Activated T-cell treated with anti-CD3 and anti-CD28 coated beads, Interleukin-2, amount 50 U/mL, for 24 hours (primary cell): ENCODE results near the gene ARHGAP6.
"Not testable (repeated sequence)": the region's sequence is repeated elsewhere in the genome, so short reads cannot be mapped to it uniquely, and the experiment has no call there.

Experiments
- DNase-seq: peaks from one replicate; pipeline ENCODE4 v3.0.0-alpha.2; 2020
- H3K27ac Mint-ChIP-seq: 2 replicates; pipeline ENCODE4 v1.8.0; 2020; ENCODE audit warnings: mild to moderate bottlenecking, mixed read lengths
- H3K27me3 Mint-ChIP-seq: 2 replicates; pipeline ENCODE4 v1.8.0; 2020; ENCODE audit warnings: mixed read lengths
- H3K36me3 Mint-ChIP-seq: 2 replicates; pipeline ENCODE4 v1.8.0; 2020; ENCODE audit warnings: low read depth, mixed read lengths
- H3K4me1 Mint-ChIP-seq: 2 replicates; pipeline ENCODE4 v1.8.0; 2020; ENCODE audit warnings: low read depth, mixed read lengths
- H3K4me3 Mint-ChIP-seq: 2 replicates; pipeline ENCODE4 v1.8.0; 2020; ENCODE audit warnings: mild to moderate bottlenecking, moderate library complexity, mixed read lengths
- H3K9me3 Mint-ChIP-seq: 2 replicates; pipeline ENCODE4 v1.8.0; 2020; ENCODE audit warnings: mixed read lengths

The ARHGAP6 gene

GRCh38 chrX:11143931-11144678 lies 521.6 kb downstream of the ARHGAP6 start:
- DNase-seq: peak; percentile 34
- Mint-ChIP-seq H3K4me1 (peaks cover 3% of the 10 kb centered on the region), H3K4me3 (peak overlapping the region; percentile 38), H3K36me3 (no peaks in the 10 kb centered on the region), H3K27ac (no peak overlapping the region), H3K27me3 (peaks cover 49% of the 10 kb centered on the region), H3K9me3 (no peaks in the 10 kb centered on the region)

GRCh38 chrX:11138498-11139390 lies 527.0 kb downstream of the ARHGAP6 start:
- Mint-ChIP-seq H3K36me3 (no peaks in the 10 kb centered on the region), H3K27ac (no peak overlapping the region), H3K4me3 (no peak overlapping the region), H3K27me3 (peaks cover 41% of the 10 kb centered on the region), H3K9me3 (no peaks in the 10 kb centered on the region), H3K4me1 (no peaks in the 10 kb centered on the region)
- no peak for DNase-seq

- Mint-ChIP-seq H3K4me1 (no peaks in the 10 kb centered on the region), H3K4me3 (no peak overlapping the region), H3K27me3 (peaks cover 38% of the 10 kb centered on the region), H3K36me3 (no peaks in the 10 kb centered on the region), H3K9me3 (no peaks in the 10 kb centered on the region), H3K27ac (no peak overlapping the region)
- DNase-seq: no peak
Observed at GRCh38 chrX:11137543-11138139, 528.1 kb downstream of the ARHGAP6 start.

- DNase-seq: no peak
- H3K4me3 Mint-ChIP-seq: no peak overlapping the region
- H3K9me3 Mint-ChIP-seq: no peaks in the 10 kb centered on the region
- H3K36me3 Mint-ChIP-seq: no peaks in the 10 kb centered on the region
- H3K27ac Mint-ChIP-seq: no peak overlapping the region
- H3K4me1 Mint-ChIP-seq: no peaks in the 10 kb centered on the region
- H3K27me3 Mint-ChIP-seq: peaks cover 40% of the 10 kb centered on the region
Observed at GRCh38 chrX:11135564-11136185, 530.0 kb downstream of the ARHGAP6 start.

- Mint-ChIP-seq H3K27ac (no peak overlapping the region), H3K36me3 (no peaks in the 10 kb centered on the region), H3K4me1 (no peaks in the 10 kb centered on the region), H3K9me3 (no peaks in the 10 kb centered on the region), H3K27me3 (peaks cover 20% of the 10 kb centered on the region), H3K4me3 (no peak overlapping the region)
- no peak for DNase-seq
Observed at GRCh38 chrX:11131146-11131545, 534.6 kb downstream of the ARHGAP6 start.

GRCh38 chrX:11130136-11130535 lies 535.6 kb downstream of the ARHGAP6 start:
- Mint-ChIP-seq H3K36me3 (no peaks in the 10 kb centered on the region), H3K4me1 (no peaks in the 10 kb centered on the region), H3K4me3 (no peak overlapping the region), H3K27ac (no peak overlapping the region), H3K9me3 (no peaks in the 10 kb centered on the region), H3K27me3 (peaks cover 15% of the 10 kb centered on the region)
- no peak for DNase-seq

GRCh38 chrX:11129534-11130105 lies 536.1 kb downstream of the ARHGAP6 start:
- Mint-ChIP-seq H3K27ac (no peak overlapping the region), H3K36me3 (no peaks in the 10 kb centered on the region), H3K9me3 (no peaks in the 10 kb centered on the region), H3K4me3 (no peak overlapping the region), H3K27me3 (peaks cover 14% of the 10 kb centered on the region), H3K4me1 (no peaks in the 10 kb centered on the region)
- DNase-seq: no peak

- H3K9me3 Mint-ChIP-seq: no peaks in the 10 kb centered on the region
- no peak overlapping the region for H3K27ac Mint-ChIP-seq
- H3K27me3 Mint-ChIP-seq: peaks cover 9% of the 10 kb centered on the region
- peaks cover 33% of the 10 kb centered on the region for H3K36me3 Mint-ChIP-seq
- H3K4me1 Mint-ChIP-seq: no peaks in the 10 kb centered on the region
- DNase-seq: no peak
- H3K4me3 Mint-ChIP-seq: no peak overlapping the region
Observed at GRCh38 chrX:11125060-11125459, 540.7 kb downstream of the ARHGAP6 start.

- Mint-ChIP-seq H3K4me1 (no peaks in the 10 kb centered on the region), H3K27ac (no peak overlapping the region), H3K36me3 (peaks cover 43% of the 10 kb centered on the region), H3K4me3 (no peak overlapping the region), H3K9me3 (no peaks in the 10 kb centered on the region), H3K27me3 (peaks cover 9% of the 10 kb centered on the region)
- DNase-seq: no peak
Observed at GRCh38 chrX:11124112-11124511, 541.6 kb downstream of the ARHGAP6 start.

- H3K9me3 Mint-ChIP-seq, H3K27me3 Mint-ChIP-seq, H3K4me1 Mint-ChIP-seq, H3K4me3 Mint-ChIP-seq, H3K27ac Mint-ChIP-seq, DNase-seq: not testable (repeated sequence)
- H3K36me3 Mint-ChIP-seq: peaks cover 53% of the 10 kb centered on the region
Observed at GRCh38 chrX:11123087-11123486, 542.6 kb downstream of the ARHGAP6 start.

- H3K27ac Mint-ChIP-seq: no peak overlapping the region
- H3K9me3 Mint-ChIP-seq: no peaks in the 10 kb centered on the region
- DNase-seq: no peak
- H3K4me3 Mint-ChIP-seq: no peak overlapping the region
- H3K27me3 Mint-ChIP-seq: peaks cover 11% of the 10 kb centered on the region
- peaks cover 89% of the 10 kb centered on the region for H3K36me3 Mint-ChIP-seq
- H3K4me1 Mint-ChIP-seq: no peaks in the 10 kb centered on the region
Observed at GRCh38 chrX:11119313-11119943, 546.3 kb downstream of the ARHGAP6 start.

- no peaks in the 10 kb centered on the region for H3K9me3 Mint-ChIP-seq
- peaks cover 8% of the 10 kb centered on the region for H3K27me3 Mint-ChIP-seq
- H3K4me3 Mint-ChIP-seq: no peak overlapping the region
- H3K27ac Mint-ChIP-seq: no peak overlapping the region
- no peak for DNase-seq
- H3K4me1 Mint-ChIP-seq: peaks cover 10% of the 10 kb centered on the region
- H3K36me3 Mint-ChIP-seq: peaks cover 94% of the 10 kb centered on the region
Observed at GRCh38 chrX:11117745-11118144, 548.0 kb downstream of the ARHGAP6 start.

- no peaks in the 10 kb centered on the region for H3K9me3 Mint-ChIP-seq
- no peak overlapping the region for H3K4me3 Mint-ChIP-seq
- DNase-seq: no peak
- peak overlapping the region; percentile 56 for H3K27ac Mint-ChIP-seq
- H3K27me3 Mint-ChIP-seq: peaks cover 5% of the 10 kb centered on the region
- peaks cover 20% of the 10 kb centered on the region for H3K4me1 Mint-ChIP-seq
- H3K36me3 Mint-ChIP-seq: peaks cover 64% of the 10 kb centered on the region
Observed at GRCh38 chrX:11113731-11114130, 552.0 kb downstream of the ARHGAP6 start.

- Mint-ChIP-seq H3K36me3 (peaks cover 46% of the 10 kb centered on the region), H3K4me3 (no peak overlapping the region), H3K27ac (peak overlapping the region; percentile 97), H3K27me3 (peaks cover 8% of the 10 kb centered on the region), H3K9me3 (no peaks in the 10 kb centered on the region), H3K4me1 (peaks cover 20% of the 10 kb centered on the region)
- no peak for DNase-seq
Observed at GRCh38 chrX:11111947-11112346, 553.8 kb downstream of the ARHGAP6 start.
